HepG2 (cell line): ENCODE data around the gene HOTAIR. TPM values are rescaled to one million over a fixed set of nuclear protein-coding genes. Genes with fewer than 3 reads are reported as not detected.

Experiments
- ARNT ChIP-seq: fragments of 450-650 bp; IDR thresholded peaks from 2 replicates; pipeline ENCODE4 v1.6.1; 2017
- CAMTA2 ChIP-seq: sonication (generic); formaldehyde crosslinking; IDR thresholded peaks from 2 replicates; pipeline ENCODE4 v1.4.0; 2020; ENCODE audit warnings: mild to moderate bottlenecking, missing genetic modification reagents, borderline replicate concordance
- CBFB ChIP-seq: sonication (generic); formaldehyde crosslinking; IDR thresholded peaks from 2 replicates; pipeline ENCODE4 v1.4.0; 2020; ENCODE audit warnings: missing genetic modification reagents
- CEBPG ChIP-seq: IDR thresholded peaks from 2 replicates; pipeline ENCODE4 v1.6.1; 2016
- FOSL2 ChIP-seq: sonication (generic); formaldehyde crosslinking; IDR thresholded peaks from 2 replicates; pipeline ENCODE4 v1.4.0; 2020; ENCODE audit warnings: missing genetic modification reagents
- GLI4 ChIP-seq: sonication (generic); formaldehyde crosslinking; IDR thresholded peaks from 2 replicates; pipeline ENCODE4 v1.5.1; 2020; ENCODE audit warnings: missing genetic modification reagents, mild to moderate bottlenecking, moderate library complexity, borderline replicate concordance
- MTA1 ChIP-seq: sonication (generic); formaldehyde crosslinking; IDR thresholded peaks from 2 replicates; pipeline ENCODE4 v1.4.0; 2020; ENCODE audit warnings: missing genetic modification reagents, mild to moderate bottlenecking, borderline replicate concordance
- PHF5A ChIP-seq: IDR thresholded peaks from one replicate; pipeline ENCODE4 v1.6.1; 2018; ENCODE audit warnings: low read depth, missing genetic modification reagents; ENCODE audit not compliant: unreplicated experiment
- PTBP1 ChIP-seq: fragments of 200-400 bp; formaldehyde crosslinking; IDR thresholded peaks from 2 replicates; pipeline ENCODE4 v1.6.1; 2018; ENCODE audit warnings: low read length, low read depth; ENCODE audit not compliant: poor library complexity, severe bottlenecking
- TBX2 ChIP-seq: sonication (generic); formaldehyde crosslinking; IDR thresholded peaks from 2 replicates; pipeline ENCODE4 v1.5.0; 2020; ENCODE audit warnings: missing genetic modification reagents, mild to moderate bottlenecking, borderline replicate concordance
- ZNF235 ChIP-seq: sonication (generic); formaldehyde crosslinking; IDR thresholded peaks from 2 replicates; pipeline ENCODE4 v1.8.1; 2023; ENCODE audit warnings: mild to moderate bottlenecking, missing genetic modification reagents, borderline replicate concordance
- ZNF569 ChIP-seq: sonication (generic); formaldehyde crosslinking; IDR thresholded peaks from 2 replicates; pipeline ENCODE4 v1.5.0; 2020; ENCODE audit warnings: mild to moderate bottlenecking, missing genetic modification reagents, moderate library complexity, borderline replicate concordance
- ZNF589 ChIP-seq: sonication (generic); formaldehyde crosslinking; conservative IDR thresholded peaks from 2 replicates; pipeline ENCODE4 v1.8.0; 2022; ENCODE audit warnings: mild to moderate bottlenecking, moderate library complexity, missing genetic modification reagents
- ZNF777 ChIP-seq: sonication (generic); formaldehyde crosslinking; IDR thresholded peaks from 2 replicates; pipeline ENCODE4 v1.4.0; 2020; ENCODE audit warnings: missing genetic modification reagents
- polyA plus RNA-seq, 8 experiments: library from polyadenylated mRNA; depleted of rRNA in 3 of 8; stranded (reverse) in 7 of 8; unstranded in 1 of 8; fragments of >200 nt; fragmentation: Illumina TruSeq in 4 of 8; extraction: Trizol in 4 of 8; gene quantifications; 2 replicates each; pipeline versions ENCODE4 v1.2.1 to v1.2.3, GENCODE V29; 2011 to 2016; ENCODE audit warnings: low read depth in 4 of 8, missing spikeins in 1 of 8, mixed read lengths in 1 of 8; ENCODE audit not compliant: insufficient read depth in 1 of 8
- total RNA-seq, 5 experiments: library from RNA; depleted of rRNA; stranded (reverse); fragments of >200 nt; fragmentation: Illumina TruSeq; extraction: Trizol; gene quantifications; 2 replicates each; pipeline ENCODE4 v1.2.3, GENCODE V29; 2016; ENCODE audit warnings: low read depth in 1 of 5
- TF ChIP-seq, protein P1 (sequence below): IDR thresholded peaks from 2 replicates; pipeline ENCODE4 v1.6.1; 2016; ENCODE audit warnings: low read depth, missing genetic modification reagents, missing compliant biosample characterization
- TF ChIP-seq, protein P2 (sequence below): sonication (generic); formaldehyde crosslinking; IDR thresholded peaks from one replicate; pipeline ENCODE4 v1.5.1; 2020; ENCODE audit warnings: mild to moderate bottlenecking, missing genetic modification reagents; ENCODE audit errors: not compliant biosample characterization

Gene HOTAIR
- total and polyA plus RNA-seq, 2 of the 13 experiments (the other 11 are each of a cell fraction or from before 2014, with no cell fraction given) = not detected

DNA sequence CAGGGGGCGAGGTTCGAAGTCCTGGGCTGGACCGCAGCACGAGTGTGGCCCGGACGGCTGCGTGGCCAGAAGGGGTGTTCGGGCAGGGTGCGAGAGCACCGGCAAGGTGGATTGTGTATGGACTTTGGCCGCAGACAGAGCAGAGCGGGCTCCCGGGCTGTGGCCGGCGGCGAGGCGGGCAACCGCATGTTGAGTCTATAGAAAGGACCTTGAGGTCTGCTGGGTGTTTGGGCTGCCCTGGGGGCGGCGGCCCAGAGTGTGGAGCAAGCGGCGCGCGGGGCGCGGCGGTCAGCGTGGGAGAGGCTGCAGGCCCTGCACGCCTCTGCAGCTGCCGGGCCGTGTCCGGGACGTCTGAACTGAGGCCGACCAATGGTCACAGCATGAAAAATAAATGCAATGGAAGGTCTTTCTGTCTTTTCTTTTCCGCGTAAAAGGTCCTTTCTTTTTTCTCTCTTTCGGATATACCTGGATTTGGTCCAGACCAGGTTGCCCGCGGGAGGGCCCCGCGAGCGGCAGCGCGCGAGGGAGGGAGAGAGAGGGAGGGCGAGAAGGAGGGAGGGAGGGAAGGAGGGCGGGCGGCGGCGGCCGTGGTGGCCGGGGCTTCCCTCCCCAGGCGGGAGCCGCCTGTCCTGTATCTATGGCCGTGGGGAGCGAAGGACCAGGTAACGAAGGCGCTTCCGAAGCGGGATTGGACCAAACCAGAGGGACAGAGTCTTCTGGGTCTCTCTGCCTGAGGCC, 19.7 kb upstream of the HOTAIR start (continued):
- TF ChIP-seq GLI4 (CRISPR knock-in tag) (no peak), CAMTA2 (CRISPR knock-in tag) (no peak), FOSL2 (no peak), ARNT (no peak), TBX2 (peak; percentile 66; the same call in 1 of the 2 replicates), ZNF589 (CRISPR knock-in tag) (no peak), PHF5A (no peak), MTA1 (CRISPR knock-in tag) (peak; percentile 54; the same call in 1 of the 2 replicates), PTBP1 (no peak), ZNF777 (peak; percentile 57; the same call in 1 of the 2 replicates), ZNF569 (CRISPR knock-in tag) (no peak), CEBPG (0 out of 2 replicates have a peak, but pooled peaks have one; percentile 4), CBFB (CRISPR knock-in tag) (no peak), ZNF235 (CRISPR knock-in tag) (no peak)
- TF ChIP-seq, protein P1, sequence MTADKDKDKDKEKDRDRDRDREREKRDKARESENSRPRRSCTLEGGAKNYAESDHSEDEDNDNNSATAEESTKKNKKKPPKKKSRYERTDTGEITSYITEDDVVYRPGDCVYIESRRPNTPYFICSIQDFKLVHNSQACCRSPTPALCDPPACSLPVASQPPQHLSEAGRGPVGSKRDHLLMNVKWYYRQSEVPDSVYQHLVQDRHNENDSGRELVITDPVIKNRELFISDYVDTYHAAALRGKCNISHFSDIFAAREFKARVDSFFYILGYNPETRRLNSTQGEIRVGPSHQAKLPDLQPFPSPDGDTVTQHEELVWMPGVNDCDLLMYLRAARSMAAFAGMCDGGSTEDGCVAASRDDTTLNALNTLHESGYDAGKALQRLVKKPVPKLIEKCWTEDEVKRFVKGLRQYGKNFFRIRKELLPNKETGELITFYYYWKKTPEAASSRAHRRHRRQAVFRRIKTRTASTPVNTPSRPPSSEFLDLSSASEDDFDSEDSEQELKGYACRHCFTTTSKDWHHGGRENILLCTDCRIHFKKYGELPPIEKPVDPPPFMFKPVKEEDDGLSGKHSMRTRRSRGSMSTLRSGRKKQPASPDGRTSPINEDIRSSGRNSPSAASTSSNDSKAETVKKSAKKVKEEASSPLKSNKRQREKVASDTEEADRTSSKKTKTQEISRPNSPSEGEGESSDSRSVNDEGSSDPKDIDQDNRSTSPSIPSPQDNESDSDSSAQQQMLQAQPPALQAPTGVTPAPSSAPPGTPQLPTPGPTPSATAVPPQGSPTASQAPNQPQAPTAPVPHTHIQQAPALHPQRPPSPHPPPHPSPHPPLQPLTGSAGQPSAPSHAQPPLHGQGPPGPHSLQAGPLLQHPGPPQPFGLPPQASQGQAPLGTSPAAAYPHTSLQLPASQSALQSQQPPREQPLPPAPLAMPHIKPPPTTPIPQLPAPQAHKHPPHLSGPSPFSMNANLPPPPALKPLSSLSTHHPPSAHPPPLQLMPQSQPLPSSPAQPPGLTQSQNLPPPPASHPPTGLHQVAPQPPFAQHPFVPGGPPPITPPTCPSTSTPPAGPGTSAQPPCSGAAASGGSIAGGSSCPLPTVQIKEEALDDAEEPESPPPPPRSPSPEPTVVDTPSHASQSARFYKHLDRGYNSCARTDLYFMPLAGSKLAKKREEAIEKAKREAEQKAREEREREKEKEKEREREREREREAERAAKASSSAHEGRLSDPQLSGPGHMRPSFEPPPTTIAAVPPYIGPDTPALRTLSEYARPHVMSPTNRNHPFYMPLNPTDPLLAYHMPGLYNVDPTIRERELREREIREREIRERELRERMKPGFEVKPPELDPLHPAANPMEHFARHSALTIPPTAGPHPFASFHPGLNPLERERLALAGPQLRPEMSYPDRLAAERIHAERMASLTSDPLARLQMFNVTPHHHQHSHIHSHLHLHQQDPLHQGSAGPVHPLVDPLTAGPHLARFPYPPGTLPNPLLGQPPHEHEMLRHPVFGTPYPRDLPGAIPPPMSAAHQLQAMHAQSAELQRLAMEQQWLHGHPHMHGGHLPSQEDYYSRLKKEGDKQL (CRISPR knock-in tag) = no peak
- TF ChIP-seq, protein P2, sequence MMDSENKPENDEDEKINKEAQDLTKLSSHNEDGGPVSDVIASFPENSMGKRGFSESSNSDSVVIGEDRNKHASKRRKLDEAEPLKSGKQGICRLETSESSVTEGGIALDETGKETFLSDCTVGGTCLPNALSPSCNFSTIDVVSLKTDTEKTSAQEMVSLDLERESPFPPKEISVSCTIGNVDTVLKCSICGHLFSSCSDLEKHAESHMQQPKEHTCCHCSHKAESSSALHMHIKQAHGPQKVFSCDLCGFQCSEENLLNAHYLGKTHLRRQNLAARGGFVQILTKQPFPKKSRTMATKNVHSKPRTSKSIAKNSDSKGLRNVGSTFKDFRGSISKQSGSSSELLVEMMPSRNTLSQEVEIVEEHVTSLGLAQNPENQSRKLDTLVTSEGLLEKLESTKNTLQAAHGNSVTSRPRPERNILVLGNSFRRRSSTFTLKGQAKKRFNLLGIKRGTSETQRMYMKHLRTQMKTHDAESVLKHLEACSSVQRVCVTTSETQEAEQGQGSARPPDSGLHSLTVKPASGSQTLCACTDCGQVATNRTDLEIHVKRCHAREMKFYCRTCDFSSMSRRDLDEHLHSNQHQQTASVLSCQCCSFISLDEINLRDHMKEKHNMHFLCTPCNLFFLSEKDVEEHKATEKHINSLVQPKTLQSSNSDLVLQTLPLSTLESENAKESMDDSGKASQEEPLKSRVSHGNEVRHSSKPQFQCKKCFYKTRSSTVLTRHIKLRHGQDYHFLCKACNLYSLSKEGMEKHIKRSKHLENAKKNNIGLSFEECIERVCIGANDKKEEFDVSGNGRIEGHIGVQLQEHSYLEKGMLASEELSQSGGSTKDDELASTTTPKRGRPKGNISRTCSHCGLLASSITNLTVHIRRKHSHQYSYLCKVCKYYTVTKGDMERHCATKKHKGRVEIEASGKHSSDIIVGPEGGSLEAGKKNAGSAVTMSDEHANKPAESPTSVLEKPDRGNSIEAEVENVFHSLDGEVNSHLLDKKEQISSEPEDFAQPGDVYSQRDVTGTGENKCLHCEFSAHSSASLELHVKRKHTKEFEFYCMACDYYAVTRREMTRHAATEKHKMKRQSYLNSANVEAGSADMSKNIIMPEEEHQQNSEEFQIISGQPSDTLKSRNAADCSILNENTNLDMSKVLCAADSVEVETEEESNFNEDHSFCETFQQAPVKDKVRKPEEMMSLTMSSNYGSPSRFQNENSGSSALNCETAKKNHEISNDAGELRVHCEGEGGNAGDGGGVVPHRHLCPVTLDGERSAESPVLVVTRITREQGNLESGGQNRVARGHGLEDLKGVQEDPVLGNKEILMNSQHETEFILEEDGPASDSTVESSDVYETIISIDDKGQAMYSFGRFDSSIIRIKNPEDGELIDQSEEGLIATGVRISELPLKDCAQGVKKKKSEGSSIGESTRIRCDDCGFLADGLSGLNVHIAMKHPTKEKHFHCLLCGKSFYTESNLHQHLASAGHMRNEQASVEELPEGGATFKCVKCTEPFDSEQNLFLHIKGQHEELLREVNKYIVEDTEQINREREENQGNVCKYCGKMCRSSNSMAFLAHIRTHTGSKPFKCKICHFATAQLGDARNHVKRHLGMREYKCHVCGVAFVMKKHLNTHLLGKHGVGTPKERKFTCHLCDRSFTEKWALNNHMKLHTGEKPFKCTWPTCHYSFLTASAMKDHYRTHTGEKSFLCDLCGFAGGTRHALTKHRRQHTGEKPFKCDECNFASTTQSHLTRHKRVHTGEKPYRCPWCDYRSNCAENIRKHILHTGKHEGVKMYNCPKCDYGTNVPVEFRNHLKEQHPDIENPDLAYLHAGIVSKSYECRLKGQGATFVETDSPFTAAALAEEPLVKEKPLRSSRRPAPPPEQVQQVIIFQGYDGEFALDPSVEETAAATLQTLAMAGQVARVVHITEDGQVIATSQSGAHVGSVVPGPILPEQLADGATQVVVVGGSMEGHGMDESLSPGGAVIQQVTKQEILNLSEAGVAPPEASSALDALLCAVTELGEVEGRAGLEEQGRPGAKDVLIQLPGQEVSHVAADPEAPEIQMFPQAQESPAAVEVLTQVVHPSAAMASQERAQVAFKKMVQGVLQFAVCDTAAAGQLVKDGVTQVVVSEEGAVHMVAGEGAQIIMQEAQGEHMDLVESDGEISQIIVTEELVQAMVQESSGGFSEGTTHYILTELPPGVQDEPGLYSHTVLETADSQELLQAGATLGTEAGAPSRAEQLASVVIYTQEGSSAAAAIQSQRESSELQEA (CRISPR knock-in tag) = peak; percentile 66
